ENCODE results near the gene POP7.
"Not testable (repeated sequence)": the region's sequence is repeated elsewhere in the genome, so short reads cannot be mapped to it uniquely, and the experiment has no call there.

POP7 gene

DNA sequence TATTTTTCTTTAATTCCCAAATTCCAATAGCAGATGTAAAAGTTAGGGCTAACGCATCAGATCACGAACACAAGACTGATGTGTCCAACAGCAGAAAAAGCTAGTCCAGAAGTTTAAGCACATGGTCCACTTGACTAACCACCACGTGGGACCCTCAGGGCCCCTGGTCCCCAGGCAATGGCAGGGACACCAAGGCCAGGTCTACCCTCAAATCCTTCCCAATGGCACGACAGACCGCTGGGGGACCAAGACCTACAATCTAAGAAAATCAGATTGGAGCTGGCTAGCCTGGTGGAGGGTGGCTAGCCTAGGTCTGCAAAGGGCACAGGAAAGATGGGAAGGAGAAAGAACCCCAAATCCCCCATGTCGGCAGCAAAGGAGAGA lies 13.4 kb upstream of the POP7 start:
- peak; percentile 63 for DNase-seq (ENCODE audit: low spot score)

DNA sequence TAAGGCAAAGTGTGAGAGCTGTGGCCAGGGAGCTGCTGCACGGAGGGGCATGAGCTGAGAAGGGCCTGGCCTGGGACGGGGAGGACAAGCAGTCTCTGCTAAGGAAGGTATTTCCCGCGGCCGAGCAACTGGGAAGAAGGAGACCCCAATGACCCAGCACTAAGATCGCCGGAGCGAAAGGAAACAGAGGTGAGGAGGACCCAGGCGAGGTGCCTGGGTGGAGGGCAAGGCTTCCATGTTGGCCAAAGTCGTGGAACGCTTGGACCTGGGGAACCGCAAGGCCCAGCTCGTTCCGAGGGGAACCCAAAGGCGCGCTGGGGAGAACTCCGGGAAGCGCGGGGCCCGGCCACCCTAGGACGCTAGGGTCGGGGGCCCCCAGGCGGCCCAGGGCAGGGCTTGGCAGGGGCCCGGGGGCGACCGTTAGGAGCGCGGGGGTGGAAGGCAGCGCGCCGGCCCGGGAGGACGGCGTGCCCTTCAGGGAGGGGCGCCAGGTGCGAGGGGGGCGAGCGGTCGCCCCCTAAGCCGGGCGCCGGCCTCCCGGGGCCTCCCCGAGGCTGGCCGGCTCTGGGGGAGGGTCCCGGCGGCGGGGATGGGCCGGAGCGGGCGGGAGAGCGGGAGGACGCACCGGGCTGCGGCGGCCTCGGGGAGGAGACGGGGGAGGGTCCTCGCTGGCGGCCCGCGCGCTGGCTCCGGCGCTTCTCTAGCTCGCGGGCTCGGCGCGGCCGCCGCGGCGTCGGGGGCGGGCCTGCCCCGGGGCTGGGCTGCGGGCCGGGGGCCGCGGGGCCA lies 12.4 kb upstream of the POP7 start:
- DNase-seq (ENCODE audit: low spot score), result no peak

DNA sequence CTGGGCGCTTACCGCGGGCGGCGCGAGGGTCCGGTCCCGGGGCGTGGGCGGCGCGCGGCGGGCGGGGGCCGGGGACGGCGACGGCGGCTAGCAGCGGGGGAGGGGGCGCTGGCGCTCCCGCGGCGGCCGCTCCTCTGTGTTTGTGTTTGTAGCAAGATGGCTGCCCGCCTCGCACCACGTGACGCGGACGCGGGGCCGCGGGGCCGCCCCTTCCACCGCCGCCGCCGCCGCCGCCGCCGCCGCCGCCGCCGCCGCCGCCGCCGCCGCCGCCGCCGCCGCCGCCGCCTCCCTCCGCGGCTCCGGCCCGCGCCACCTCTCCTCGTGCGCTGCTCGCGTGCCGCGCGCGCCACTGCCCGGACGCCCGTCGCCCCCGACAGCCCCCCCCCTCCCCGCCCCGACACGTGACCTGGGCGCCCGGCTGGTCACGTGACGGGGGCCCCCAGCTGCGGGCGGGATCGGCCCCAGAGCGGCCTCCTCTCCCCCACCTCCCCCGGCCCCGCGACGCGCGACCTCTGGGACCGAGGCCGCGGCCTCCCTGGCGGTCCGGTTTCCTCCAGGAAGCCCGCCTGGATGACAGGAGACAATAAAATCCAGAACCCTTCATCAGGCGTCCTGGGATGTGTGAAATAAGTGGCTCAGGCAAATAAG lies 11.7 kb upstream of the POP7 start, which contains the start of gene GIGYF1:
Gene GIGYF1, minus strand, starts transcription at position 153 of the 648 bp plus-strand sequence. CDS start 6,012 bp downstream, outside the sequence.
- peak; percentile 82 for DNase-seq (ENCODE audit: low spot score)

- no peak for DNase-seq (ENCODE audit: low spot score)
Measured at GRCh38 chr7:100696123-100696521, 9.8 kb upstream of the POP7 start.

DNA sequence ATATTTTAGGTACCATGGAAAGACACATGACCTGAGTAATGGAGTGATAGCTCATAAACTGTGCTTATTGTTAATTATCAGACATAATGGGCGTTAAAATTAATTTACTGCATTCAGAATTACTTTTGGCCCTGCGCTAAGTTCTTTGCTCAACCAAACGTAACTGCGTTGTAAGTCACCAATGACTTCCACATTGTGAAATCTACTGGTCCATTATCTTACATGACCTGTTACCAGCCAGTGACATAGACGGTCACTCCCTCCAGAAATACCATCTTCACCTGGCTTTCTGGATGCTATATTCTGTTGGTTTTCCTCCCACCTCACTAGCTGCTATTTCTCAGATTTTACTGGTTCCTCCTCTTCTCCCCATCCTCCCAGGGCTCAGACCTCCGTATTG lies 6.9 kb upstream of the POP7 start:
- no peak for DNase-seq (ENCODE audit: low spot score)

GRCh38 chr7:100701089-100701488 lies 4.8 kb upstream of the POP7 start:
- DNase-seq (ENCODE audit: low spot score), result not testable (repeated sequence)

- DNase-seq (ENCODE audit: low spot score), result peak; percentile 80
Measured at GRCh38 chr7:100705320-100705752, 585 bp upstream of the POP7 start.

- peak; percentile 57 for DNase-seq (ENCODE audit: low spot score)
Measured at GRCh38 chr7:100706672-100707311, 871 bp downstream of the POP7 start.

DNA sequence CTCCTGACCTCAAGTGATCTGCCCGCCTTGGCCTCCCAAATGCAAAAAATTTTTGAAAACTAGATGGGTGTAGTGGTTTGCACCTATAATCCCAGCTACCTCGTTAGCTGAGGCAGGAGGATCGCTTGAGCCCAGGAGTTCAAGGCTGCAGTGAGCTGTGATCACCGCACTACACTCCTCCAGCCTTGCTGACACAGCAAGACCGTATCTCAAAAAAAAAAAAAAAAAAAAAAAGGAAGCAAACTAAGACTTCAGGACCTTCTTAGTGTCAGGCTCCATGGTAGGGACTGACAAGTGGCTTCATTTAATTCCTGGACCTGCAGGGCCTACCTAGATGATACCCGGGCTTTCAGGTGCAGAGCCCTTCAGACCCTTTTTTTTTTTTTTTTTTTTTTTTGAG lies 2.5 kb downstream of the POP7 start:
- no peak for DNase-seq (ENCODE audit: low spot score)

DNA sequence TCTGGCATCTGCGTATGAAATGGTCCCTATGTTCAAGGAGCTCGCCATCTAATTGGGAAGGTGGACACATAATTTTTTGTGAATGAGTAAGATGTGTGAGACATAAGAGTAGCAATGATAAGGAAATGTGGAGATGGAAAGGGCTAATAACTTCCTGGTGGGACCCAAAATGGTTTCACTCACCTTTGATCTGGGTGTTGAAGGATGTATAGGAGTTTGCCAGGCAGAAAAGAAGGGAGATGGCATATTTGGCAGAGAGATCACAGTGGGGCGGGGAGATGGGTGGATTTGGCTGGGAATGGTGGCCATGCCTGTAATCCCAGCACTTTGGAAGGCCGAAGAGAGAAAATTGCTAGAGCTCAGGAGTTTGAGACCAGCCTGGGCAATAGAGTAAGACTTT lies 4.5 kb downstream of the POP7 start:
- DNase-seq (ENCODE audit: low spot score), result no peak

- no peak for DNase-seq (ENCODE audit: low spot score)
Measured at GRCh38 chr7:100711369-100711768, 5.4 kb downstream of the POP7 start.

GRCh38 chr7:100714725-100715124 lies 8.8 kb downstream of the POP7 start:
- DNase-seq (ENCODE audit: low spot score), result no peak

GRCh38 chr7:100717073-100717472 lies 11.2 kb downstream of the POP7 start:
- not testable (repeated sequence) for DNase-seq (ENCODE audit: low spot score)

DNA sequence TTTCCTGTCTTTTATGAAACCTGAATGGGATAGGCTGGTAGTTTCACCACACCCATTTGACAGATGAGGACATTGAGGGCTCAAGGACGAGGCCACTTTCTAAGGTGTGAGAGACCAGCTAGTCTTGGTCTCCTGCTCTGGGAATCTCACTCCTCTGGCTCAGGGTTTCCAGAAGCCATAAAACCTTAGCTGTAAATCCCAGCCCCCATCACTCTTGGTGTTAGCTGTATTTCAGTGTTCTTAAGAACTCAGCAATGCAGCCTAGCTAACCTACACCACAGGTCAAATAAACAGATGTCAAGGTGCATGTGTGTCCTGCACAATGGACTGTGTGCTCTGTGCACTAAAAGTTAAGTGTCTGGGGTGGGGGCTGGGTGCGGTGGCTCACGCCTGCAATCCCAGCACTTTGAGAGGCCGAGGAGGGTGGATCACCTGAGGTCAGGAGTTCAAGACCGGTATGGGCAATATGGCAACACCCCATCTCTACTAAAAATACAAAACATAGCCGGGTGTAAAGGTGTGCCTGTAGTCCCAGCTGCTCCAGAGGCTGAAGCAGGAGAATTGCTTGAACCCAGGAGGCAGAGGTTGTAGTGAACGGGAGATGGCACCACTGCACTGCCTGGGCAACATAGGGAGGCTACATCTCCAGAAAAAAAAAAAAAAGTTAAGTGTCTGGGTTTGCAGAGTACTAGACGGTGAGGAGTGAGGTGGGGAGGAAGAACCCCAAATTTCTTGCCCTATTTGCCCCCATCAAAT lies 13.8 kb downstream of the POP7 start:
- DNase-seq (ENCODE audit: low spot score), result no peak

GRCh38 chr7:100720279-100720670 lies 14.4 kb downstream of the POP7 start, which contains the start of gene EPO:
EPO (plus strand) TSS chr7:100720468; CDS start chr7:100720981, 513 bp downstream.
- DNase-seq (ENCODE audit: low spot score), result no peak

- DNase-seq (ENCODE audit: low spot score), result no peak
Measured at GRCh38 chr7:100720671-100721504, 15.0 kb downstream of the POP7 start.

- DNase-seq (ENCODE audit: low spot score), result no peak
Measured at GRCh38 chr7:100721505-100721812, 15.5 kb downstream of the POP7 start.

DNA sequence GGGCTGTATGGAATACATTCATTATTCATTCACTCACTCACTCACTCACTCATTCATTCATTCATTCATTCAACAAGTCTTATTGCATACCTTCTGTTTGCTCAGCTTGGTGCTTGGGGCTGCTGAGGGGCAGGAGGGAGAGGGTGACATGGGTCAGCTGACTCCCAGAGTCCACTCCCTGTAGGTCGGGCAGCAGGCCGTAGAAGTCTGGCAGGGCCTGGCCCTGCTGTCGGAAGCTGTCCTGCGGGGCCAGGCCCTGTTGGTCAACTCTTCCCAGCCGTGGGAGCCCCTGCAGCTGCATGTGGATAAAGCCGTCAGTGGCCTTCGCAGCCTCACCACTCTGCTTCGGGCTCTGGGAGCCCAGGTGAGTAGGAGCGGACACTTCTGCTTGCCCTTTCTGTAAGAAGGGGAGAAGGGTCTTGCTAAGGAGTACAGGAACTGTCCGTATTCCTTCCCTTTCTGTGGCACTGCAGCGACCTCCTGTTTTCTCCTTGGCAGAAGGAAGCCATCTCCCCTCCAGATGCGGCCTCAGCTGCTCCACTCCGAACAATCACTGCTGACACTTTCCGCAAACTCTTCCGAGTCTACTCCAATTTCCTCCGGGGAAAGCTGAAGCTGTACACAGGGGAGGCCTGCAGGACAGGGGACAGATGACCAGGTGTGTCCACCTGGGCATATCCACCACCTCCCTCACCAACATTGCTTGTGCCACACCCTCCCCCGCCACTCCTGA lies 16.7 kb downstream of the POP7 start:
- no peak for DNase-seq (ENCODE audit: low spot score)

- no peak for DNase-seq (ENCODE audit: low spot score)
Measured at GRCh38 chr7:100723732-100724275, 17.9 kb downstream of the POP7 start.

- not testable (repeated sequence) for DNase-seq (ENCODE audit: low spot score)
Measured at GRCh38 chr7:100724364-100724763, 18.4 kb downstream of the POP7 start.
